CD14-positive monocyte (primary cell): ENCODE data around the gene NMT1. TPM values are rescaled to one million over a fixed set of nuclear protein-coding genes. Genes with fewer than 3 reads are reported as not detected.
A peak's percentile ranks its signal among the peaks of the same experiment; 100 is the strongest.

Experiments used
- DNase-seq, 3 donors: peaks; one replicate each; pipeline ENCODE4 v3.0.0-alpha.2; 2011 to 2022
- H2AFZ ChIP-seq: 2 replicates; pipeline ENCODE4 v1.6.0; 2012; ENCODE audit warnings: mild to moderate bottlenecking, low read depth, low read length, inconsistent platforms; ENCODE audit not compliant: insufficient read depth, poor library complexity, severe bottlenecking
- H3K27ac ChIP-seq, 2 donors: 1 replicate in 1 of 2; 2 replicates in 1 of 2; pipeline ENCODE4 v1.5.1; 2012 to 2013; ENCODE audit warnings: low read length in 2 of 2, control low read depth in 1 of 2, inconsistent platforms in 1 of 2, low read depth in 1 of 2, mild to moderate bottlenecking in 1 of 2
- H3K27me3 ChIP-seq, 2 donors: one replicate each; pipeline versions ENCODE4 v1.6.0 to v1.6.1; 2011 to 2013; ENCODE audit warnings: low read length in 2 of 2; ENCODE audit not compliant: control insufficient read depth in 2 of 2, insufficient read depth in 2 of 2
- H3K36me3 ChIP-seq, 2 donors: replicated peaks in 1 of 2; 1 replicate in 1 of 2; 2 replicates in 1 of 2; pipeline versions ENCODE4 v1.5.1 to v1.6.1; 2012 to 2013; ENCODE audit warnings: low read length in 2 of 2, control low read depth in 1 of 2, inconsistent platforms in 1 of 2, mild to moderate bottlenecking in 1 of 2; ENCODE audit not compliant: insufficient read depth in 2 of 2, control insufficient read depth in 1 of 2
- H3K4me1 ChIP-seq, 2 donors: 1 replicate in 1 of 2; 2 replicates in 1 of 2; pipeline versions ENCODE4 v1.5.1 to v1.6.1; 2012 to 2013; ENCODE audit warnings: low read length in 2 of 2, control low read depth in 1 of 2, inconsistent platforms in 1 of 2, mild to moderate bottlenecking in 1 of 2, moderate library complexity in 1 of 2; ENCODE audit not compliant: insufficient read depth in 2 of 2, control insufficient read depth in 1 of 2
- H3K4me2 ChIP-seq: replicated peaks from 2 replicates; pipeline ENCODE3; 2012; ENCODE audit warnings: low read length, moderate library complexity, mild to moderate bottlenecking; ENCODE audit not compliant: poor library complexity, severe bottlenecking; ENCODE audit errors: extremely low read depth
- H3K4me3 ChIP-seq, 3 experiments: fragments of 200-600 bp in 1 of 3; sonication (generic) in 1 of 3; replicated peaks in 1 of 3; 1 replicate in 2 of 3; 2 replicates in 1 of 3; pipeline ENCODE4 v1.5.1; 2011 to 2013; ENCODE audit warnings: low read length in 3 of 3, mild to moderate bottlenecking in 3 of 3, control low read depth in 2 of 3, low read depth in 2 of 3, inconsistent platforms in 1 of 3, moderate library complexity in 1 of 3
- H3K79me2 ChIP-seq: 2 replicates; pipeline ENCODE4 v1.6.0; 2012; ENCODE audit warnings: mild to moderate bottlenecking, control low read depth, inconsistent platforms, low read length, moderate library complexity; ENCODE audit not compliant: insufficient read depth
- H3K9ac ChIP-seq: 2 replicates; pipeline ENCODE4 v1.6.0; 2017; ENCODE audit warnings: low read length, mild to moderate bottlenecking; ENCODE audit not compliant: insufficient read depth, poor library complexity, severe bottlenecking
- H3K9me3 ChIP-seq, 2 donors: replicated peaks in 1 of 2; 1 replicate in 1 of 2; 2 replicates in 1 of 2; pipeline versions ENCODE4 v1.5.1 to v1.6.1; 2012 to 2013; ENCODE audit warnings: low read length in 2 of 2, control low read depth in 1 of 2; ENCODE audit not compliant: control insufficient read depth in 1 of 2, insufficient read depth in 1 of 2
- H4K20me1 ChIP-seq: 2 replicates; pipeline ENCODE4 v1.6.0; 2012; ENCODE audit warnings: mild to moderate bottlenecking, low read length, control low read depth, moderate library complexity; ENCODE audit not compliant: insufficient read depth
- H3K27ac Mint-ChIP-seq, 7 donors: one replicate each; pipeline ENCODE4 v1.8.0; 2020; ENCODE audit warnings: mild to moderate bottlenecking in 7 of 7, mixed read lengths in 7 of 7, moderate library complexity in 6 of 7, inconsistent platforms in 2 of 7
- H3K27me3 Mint-ChIP-seq, 3 donors: one replicate each; pipeline ENCODE4 v1.8.0; 2021 to 2022; ENCODE audit warnings: low read depth in 3 of 3, mild to moderate bottlenecking in 3 of 3, mixed read lengths in 3 of 3, moderate library complexity in 3 of 3, inconsistent platforms in 1 of 3
- H3K36me3 Mint-ChIP-seq, 2 donors: one replicate each; pipeline ENCODE4 v1.8.0; 2020; ENCODE audit warnings: mixed read lengths in 2 of 2, inconsistent platforms in 1 of 2, mild to moderate bottlenecking in 1 of 2
- H3K4me1 Mint-ChIP-seq: one replicate; pipeline ENCODE4 v1.8.0; 2020; ENCODE audit warnings: mild to moderate bottlenecking, mixed read lengths
- H3K4me3 Mint-ChIP-seq, 2 donors: one replicate each; pipeline ENCODE4 v1.8.0; 2020; ENCODE audit warnings: mild to moderate bottlenecking in 2 of 2, mixed read lengths in 2 of 2, moderate library complexity in 1 of 2
- H3K9me3 Mint-ChIP-seq, 7 donors: one replicate each; pipeline ENCODE4 v1.8.0; 2020 to 2022; ENCODE audit warnings: mixed read lengths in 7 of 7, mild to moderate bottlenecking in 6 of 7, moderate library complexity in 6 of 7, inconsistent platforms in 2 of 7
- CTCF ChIP-seq: fragments of 200-600 bp; IDR thresholded peaks from one replicate; pipeline ENCODE4 v1.8.0; 2022; ENCODE audit warnings: antibody characterized with exemption, mild to moderate bottlenecking
- WGBS: methylation state at CpG from one replicate; pipeline ENCODE4 v1.1.5; 2013; ENCODE audit warnings: missing lambda C conversion rate; ENCODE audit not compliant: insufficient coverage; 5-methylcytosine and 5-hydroxymethylcytosine counted together
- intact Hi-C, 2 donors: fragments of 100-400 bp; cut with micrococcal nuclease; formaldehyde crosslinking; loops; one replicate each; pipeline versions ENCODE4 v1.15.0 to v1.15.1; 2023
- polyA plus RNA-seq, 3 donors: library from polyadenylated mRNA; depleted of rRNA in 1 of 3; unstranded in 2 of 3; stranded (reverse) in 1 of 3; fragments of 300-500 nt in 2 of 3; fragments of >200 nt in 1 of 3; fragmentation: Illumina TruSeq in 2 of 3; gene quantifications; 1 replicate in 2 of 3; 2 replicates in 1 of 3; pipeline ENCODE4 v1.2.3, GENCODE V29; 2012 to 2021

Gene NMT1
- polyA plus RNA-seq, 3 donors = 27.2 to 50.2 (median 45.1) TPM

GRCh38 chr17:45132572-45133463 is 71.7 kb downstream of the NMT1 start:
- peak; percentile 67 to 74 (median 72) for DNase-seq
- no peaks in the 10 kb centered on the region for H3K9me3 ChIP-seq
- Mint-ChIP-seq H3K4me1 (peaks cover 26% of the 10 kb centered on the region), H3K9me3 (no peaks in the 10 kb centered on the region), H3K36me3 (peaks cover 0 to 2% of the 10 kb centered on the region in 2 donors), H3K4me3 (peak overlapping the region; percentile 89 to 93), H3K27ac (peak overlapping the region; percentile 63 to 90 (median 82)), H3K27me3 (peaks cover 7 to 16% (median 12%) of the 10 kb centered on the region in 3 donors)
- peak overlapping the region; percentile 98 for H3K4me2 ChIP-seq
- H3K27ac ChIP-seq = peak overlapping the region; percentile 61 to 75
- H3K4me1 ChIP-seq = peaks cover 20 to 31% of the 10 kb centered on the region in 2 donors
- H2AFZ ChIP-seq = peak overlapping the region; percentile 99
- intact Hi-C loops = loop anchor here (1.0 to 10.0 kb wide), 4 partner anchors 36 to 358 kb away; no protein-coding TSS in a partner anchor
- under 1% methylated on average over 58 of the region's 71 CpGs for WGBS
- H3K36me3 ChIP-seq = no peaks in the 10 kb centered on the region
- peaks cover 0 to 8% of the 10 kb centered on the region in 2 donors for H3K27me3 ChIP-seq
- peak; percentile 85 for TF ChIP-seq CTCF
- peaks cover 5% of the 10 kb centered on the region for H3K79me2 ChIP-seq
- peak overlapping the region; percentile 73 to 98 (median 95) for H3K4me3 ChIP-seq
- peak overlapping the region; percentile 75 for H3K9ac ChIP-seq
- no peaks in the 10 kb centered on the region for H4K20me1 ChIP-seq

- H3K9ac ChIP-seq = peak within 1 kb of the TSS; percentile 67
- H3K9me3 Mint-ChIP-seq = no peaks in the 10 kb centered on the region
- intact Hi-C loops = loop anchor here (1.0 to 10.0 kb wide), 4 partner anchors 13 to 361 kb away; partner anchors contain the start of gene HEXIM1 (in 1 of the 2)
- H3K4me1 ChIP-seq = peaks cover 20 to 31% of the 10 kb centered on the region in 2 donors
- peaks cover 0 to 8% of the 10 kb centered on the region in 2 donors for H3K27me3 ChIP-seq
- H2AFZ ChIP-seq = peak within 1 kb of the TSS; percentile 88
- H3K27ac Mint-ChIP-seq = peak within 1 kb of the TSS; percentile 74 to 90 (median 79)
- H3K79me2 ChIP-seq = peaks cover 5% of the 10 kb centered on the region
- H3K9me3 ChIP-seq = no peaks in the 10 kb centered on the region
- peak; percentile 100 for TF ChIP-seq CTCF
- H3K4me3 ChIP-seq = peak within 1 kb of the TSS; percentile 63 to 84 (median 82)
- H3K4me2 ChIP-seq = peak within 1 kb of the TSS; percentile 94
- peaks cover 3 to 14% of the 10 kb centered on the region in 2 donors for H3K36me3 Mint-ChIP-seq
- H3K36me3 ChIP-seq = peaks cover 0 to 6% of the 10 kb centered on the region in 2 donors
- WGBS = 6% methylated on average over 38 of the region's 40 CpGs
- peak; percentile 97 to 99 (median 98) for DNase-seq
- peak within 1 kb of the TSS; percentile 11 to 75 for H3K27ac ChIP-seq
- H4K20me1 ChIP-seq = no peaks in the 10 kb centered on the region
- peak within 1 kb of the TSS; percentile 80 to 90 for H3K4me3 Mint-ChIP-seq
- H3K4me1 Mint-ChIP-seq = peaks cover 26% of the 10 kb centered on the region
- peaks cover 7 to 14% (median 8%) of the 10 kb centered on the region in 3 donors for H3K27me3 Mint-ChIP-seq
Observed at GRCh38 chr17:45135192-45135977, 74.3 kb downstream of the NMT1 start, which contains the start of gene ACBD4. Gene ACBD4 (plus strand): TSS chr17:45135687. CDS start chr17:45136145, 458 bp downstream.
